Activated naive CD4-positive, alpha-beta T cell (primary cell): ENCODE data around the gene SMIM5.
"Not testable (repeated sequence)": the region's sequence is repeated elsewhere in the genome, so short reads cannot be mapped to it uniquely, and the experiment has no call there.

Experiments used
- DNase-seq, 4 experiments: peaks; one replicate each; lab custom pipeline; 2025; lab: John Stamatoyannopoulos, UW

SMIM5 gene

GRCh38 chr17:75625813-75626486, 7.3 kb upstream of the SMIM5 start:
- DNase-seq: peak in 1 of 4 experiments; percentile 9

- DNase-seq: no peak
Measured at GRCh38 chr17:75626496-75627038, 6.7 kb upstream of the SMIM5 start.

GRCh38 chr17:75627094-75627493, 6.1 kb upstream of the SMIM5 start:
- DNase-seq: no peak

GRCh38 chr17:75628425-75628824, 4.8 kb upstream of the SMIM5 start:
- no peak for DNase-seq

- no peak for DNase-seq
Measured at GRCh38 chr17:75629157-75629556, 4.1 kb upstream of the SMIM5 start.

- DNase-seq: no peak
Measured at GRCh38 chr17:75630071-75630917, 2.9 kb upstream of the SMIM5 start.

GRCh38 chr17:75631353-75631752, 1.9 kb upstream of the SMIM5 start:
- no peak for DNase-seq

GRCh38 chr17:75632428-75632827, 806 bp upstream of the SMIM5 start:
- DNase-seq: no peak

- peak in 3 of 4 experiments; percentile 18 to 36 (median 24) for DNase-seq
Measured at GRCh38 chr17:75633486-75634375, 497 bp downstream of the SMIM5 start.

GRCh38 chr17:75634376-75634740, 1.1 kb downstream of the SMIM5 start:
- no peak for DNase-seq

- no peak for DNase-seq
Measured at GRCh38 chr17:75634754-75635609, 1.7 kb downstream of the SMIM5 start.

GRCh38 chr17:75635610-75636202, 2.5 kb downstream of the SMIM5 start:
- no peak for DNase-seq

GRCh38 chr17:75636381-75637142, 3.3 kb downstream of the SMIM5 start:
- no peak for DNase-seq

- DNase-seq: no peak
Measured at GRCh38 chr17:75637143-75637538, 3.9 kb downstream of the SMIM5 start.

- DNase-seq: no peak
Measured at GRCh38 chr17:75637551-75637950, 4.3 kb downstream of the SMIM5 start.

GRCh38 chr17:75638039-75638438, 4.8 kb downstream of the SMIM5 start:
- not testable (repeated sequence) for DNase-seq

GRCh38 chr17:75638893-75639292, 5.7 kb downstream of the SMIM5 start:
- DNase-seq: no peak

- no peak for DNase-seq
Measured at GRCh38 chr17:75639327-75639726, 6.1 kb downstream of the SMIM5 start.

- no peak for DNase-seq
Measured at GRCh38 chr17:75639771-75640555, 6.7 kb downstream of the SMIM5 start.
